ENCODE data around the gene ENTHD1. TPM values are rescaled to one million over a fixed set of nuclear protein-coding genes. Genes with fewer than 3 reads are reported as not detected.

ENTHD1 gene
- total and polyA plus RNA-seq, 2 of the 4 experiments (the other 2 are of a cell fraction) = not detected

GRCh38 chr22:39936523-39937145 is 43.1 kb upstream of the ENTHD1 start:
- CTCF ChIA-PET = no interaction called here

More at GRCh38 chr22:39936523-39937145, 43.1 kb upstream of the ENTHD1 start:
- TF ChIP-seq RFX5 (IDR thresholded peaks at IDR 0.05; ENCODE audit: low read depth, low read length) (no peak), RAD21 (IDR thresholded peaks at IDR 0.05; ENCODE audit: low read length) (no peak), BHLHE40 (IDR thresholded peaks at IDR 0.05; ENCODE audit: low read depth, low read length) (no peak), ELK1 (IDR thresholded peaks at IDR 0.05; ENCODE audit: borderline replicate concordance, low read depth, low read length) (no peak), FOS (IDR thresholded peaks at IDR 0.05; ENCODE audit: low read depth, low read length) (no peak), NFE2L2 (IDR thresholded peaks at IDR 0.05; ENCODE audit: low read depth, low read length) (no peak), SMC3 (IDR thresholded peaks at IDR 0.05; ENCODE audit: low read depth, low read length) (no peak), RCOR1 (IDR thresholded peaks at IDR 0.05; ENCODE audit: insufficient replicate concordance, low read length) (no peak), POLR2A (IDR thresholded peaks at IDR 0.05; ENCODE audit: low read depth, low read length) (no peak), MAZ (IDR thresholded peaks at IDR 0.05; ENCODE audit: borderline replicate concordance, low read depth, low read length) (no peak), MXI1 (IDR thresholded peaks at IDR 0.05; ENCODE audit: borderline replicate concordance, low read depth, low read length) (no peak), CEBPB (IDR thresholded peaks at IDR 0.05; ENCODE audit: low read depth, low read length) (no peak), CHD1 (IDR thresholded peaks at IDR 0.05; ENCODE audit: low read depth, low read length) (no peak), USF2 (IDR thresholded peaks at IDR 0.05; ENCODE audit: low read depth, low read length) (no peak), MAFK (IDR thresholded peaks at IDR 0.05; ENCODE audit: low read depth, low read length) (no peak), CTCF (conservative IDR thresholded peaks at IDR 0.05; ENCODE audit: low read depth, low read length) (no peak)
- H3K9me1 ChIP-seq (ENCODE audit: insufficient read depth, low read length) = no peaks in the 10 kb centered on the region
- no peaks in the 10 kb centered on the region for H3K9me3 ChIP-seq (ENCODE audit: control insufficient read depth, insufficient read depth, low read length)
- H3K27me3 ChIP-seq (ENCODE audit: control insufficient read depth, insufficient read depth, low read length) = peaks cover 64% of the 10 kb centered on the region
- H3K9ac ChIP-seq (ENCODE audit: low read depth, low read length) = no peak overlapping the region
- H2AK5ac ChIP-seq (ENCODE audit: low read depth, low read length) = no peak overlapping the region
- no peak overlapping the region for H3K23ac ChIP-seq (ENCODE audit: low read depth, low read length)
- no peak overlapping the region for H2BK5ac ChIP-seq (ENCODE audit: low read depth, low read length, poor library complexity, severe bottlenecking)
- H3K79me1 ChIP-seq (ENCODE audit: low read depth in 1 of 2, low read length in 2 of 2) = no peaks in the 10 kb centered on the region
- no peak overlapping the region for H2BK20ac ChIP-seq (ENCODE audit: low read depth, low read length)
- H2BK120ac ChIP-seq (ENCODE audit: low read depth, low read length) = no peak overlapping the region
- no peak overlapping the region for H2AFZ ChIP-seq (replicated peaks; ENCODE audit: low read length, poor library complexity)
- no peak overlapping the region for H2BK15ac ChIP-seq (ENCODE audit: low read depth, low read length)
- DNase-seq = no peak
- no peak overlapping the region for H3K4me3 ChIP-seq (ENCODE audit: insufficient read depth, low read depth, low read length)
- H3K36me3 ChIP-seq (ENCODE audit: control insufficient read depth, insufficient read depth, low read length) = no peaks in the 10 kb centered on the region
- no peak overlapping the region for H3K56ac ChIP-seq (ENCODE audit: extremely low read depth, insufficient read depth, low read length)
- no peak overlapping the region for H3K4ac ChIP-seq (ENCODE audit: low read depth, low read length)
- dilution Hi-C loops (cut with HindIII; ENCODE audit: low sequenced_read_pairs, unreplicated experiment) (no loop called here), in situ Hi-C loops (cut with MboI; ENCODE audit: low sequenced_read_pairs) (no loop called here), intact Hi-C loops (cut with micrococcal nuclease) (no loop called here)
- no peak for ATAC-seq (ENCODE audit: low read depth)
- H3K14ac ChIP-seq (replicated peaks; ENCODE audit: low read depth, low read length) = no peak overlapping the region
- 61% methylated on average over 3 of the region's 6 CpGs; no CpG with 5 or more reads in 1 of the 2 experiments for WGBS, 2 experiments (ENCODE audit: extremely low coverage in 2 of 2, insufficient read length in 1 of 2)
- POLR2A ChIA-PET (ENCODE audit: unreplicated experiment) = no interaction called here
- H4K20me1 ChIP-seq (ENCODE audit: insufficient read depth, low read length) = no peaks in the 10 kb centered on the region
- H3K4me2 ChIP-seq (ENCODE audit: low read depth, low read length) = no peak overlapping the region
- H3K4me1 ChIP-seq (ENCODE audit: control insufficient read depth, insufficient read depth, low read length) = no peaks in the 10 kb centered on the region
- no TSS peak for BruUV-seq (replicated peaks)
- H4K5ac ChIP-seq (ENCODE audit: low read depth, low read length) = no peak overlapping the region
- no peak overlapping the region for H4K91ac ChIP-seq (ENCODE audit: insufficient read depth, low read depth, low read length)
- H2AK9ac ChIP-seq (replicated peaks; ENCODE audit: low read depth, low read length, poor library complexity) = no peak overlapping the region
- H3K18ac ChIP-seq (ENCODE audit: low read depth, low read length) = no peak overlapping the region
- no peak overlapping the region for H3K27ac ChIP-seq (ENCODE audit: insufficient read depth, low read length)
- no peak overlapping the region for H4K8ac ChIP-seq (ENCODE audit: low read depth in 2 of 2, low read length in 2 of 2)
